Natural killer cell (primary cell): Measurements from ENCODE around the gene WIPF3. TPM values are rescaled to one million over a fixed set of nuclear protein-coding genes. Genes with fewer than 3 reads are reported as not detected.

ENCODE experiments used
- ATAC-seq, 3 donors: fragments of 150-1000 bp in 2 of 3; fragments of 200-7000 bp in 1 of 3; cut with Tn5 transposase; 1 replicate in 1 of 3; 2 replicates in 2 of 3; pipeline ENCODE4 v1.10.0; 2021; ENCODE audit warnings: mild to moderate bottlenecking in 2 of 3, moderate library complexity in 2 of 3
- DNase-seq, 2 donors: peaks; one replicate each; pipeline versions ENCODE4 v3.0.0 to v3.0.0-alpha.2; 2013 to 2021; ENCODE audit warnings: mixed read lengths in 1 of 2
- H3K27ac ChIP-seq: one replicate; pipeline ENCODE4 v1.5.1; 2013; ENCODE audit warnings: mild to moderate bottlenecking, low read length
- H3K27me3 ChIP-seq: one replicate; pipeline ENCODE4 v1.6.1; 2013; ENCODE audit warnings: low read length; ENCODE audit not compliant: control insufficient read depth, insufficient read depth
- H3K36me3 ChIP-seq: one replicate; pipeline ENCODE4 v1.6.1; 2013; ENCODE audit warnings: low read length; ENCODE audit not compliant: control insufficient read depth, insufficient read depth
- H3K4me1 ChIP-seq: one replicate; pipeline ENCODE4 v1.6.1; 2013; ENCODE audit warnings: low read length; ENCODE audit not compliant: control insufficient read depth, insufficient read depth
- H3K4me3 ChIP-seq: one replicate; pipeline ENCODE4 v1.5.1; 2013; ENCODE audit warnings: low read length
- H3K9me3 ChIP-seq: one replicate; pipeline ENCODE4 v1.6.1; 2013; ENCODE audit warnings: low read length; ENCODE audit not compliant: control insufficient read depth, insufficient read depth
- H3K27ac Mint-ChIP-seq, 2 donors: one replicate each; pipeline ENCODE4 v1.8.0; 2022; ENCODE audit warnings: mild to moderate bottlenecking in 2 of 2, mixed read lengths in 2 of 2, moderate library complexity in 1 of 2
- H3K27me3 Mint-ChIP-seq, 2 donors: one replicate each; pipeline ENCODE4 v1.8.0; 2022; ENCODE audit warnings: low read depth in 2 of 2, mixed read lengths in 2 of 2
- H3K36me3 Mint-ChIP-seq: one replicate; pipeline ENCODE4 v1.8.0; 2022; ENCODE audit warnings: mixed read lengths
- H3K4me1 Mint-ChIP-seq, 2 donors: one replicate each; pipeline ENCODE4 v1.8.0; 2022; ENCODE audit warnings: mixed read lengths in 2 of 2
- H3K4me3 Mint-ChIP-seq: one replicate; pipeline ENCODE4 v1.8.0; 2022; ENCODE audit warnings: mild to moderate bottlenecking, moderate library complexity, mixed read lengths
- H3K9me3 Mint-ChIP-seq, 2 donors: one replicate each; pipeline ENCODE4 v1.8.0; 2022; ENCODE audit warnings: mixed read lengths in 2 of 2
- CTCF ChIP-seq: fragments of 200-600 bp; IDR thresholded peaks from one replicate; pipeline ENCODE4 v1.8.0; 2022; ENCODE audit warnings: antibody characterized with exemption
- WGBS: methylation state at CpG from one replicate; pipeline ENCODE4 v1.1.7; 2013; ENCODE audit warnings: missing lambda C conversion rate; ENCODE audit not compliant: insufficient coverage; 5-methylcytosine and 5-hydroxymethylcytosine counted together
- intact Hi-C: fragments of 100-400 bp; cut with micrococcal nuclease; formaldehyde crosslinking; loops from one replicate; pipeline ENCODE4 v1.14.2; 2022
- total RNA-seq, 4 donors: library from RNA; stranded (reverse); fragments of 120-200 nt in 1 of 4; gene quantifications; one replicate each; pipeline versions ENCODE4 v1.2.3 to v1.2.4, GENCODE V29; 2013 to 2022

WIPF3 gene
- total RNA-seq, 3 donors from 2014 or later (not counting 1 experiment from before 2014, with no cell fraction given) = not detected

- intact Hi-C loops = no loop called here
- 92% methylated on average over 17 of the region's 17 CpGs for WGBS
- Histone ChIP-seq H3K4me3 (no peak overlapping the region), H3K27ac (no peak overlapping the region), H3K27me3 (no peaks in the 10 kb centered on the region), H3K9me3 (no peaks in the 10 kb centered on the region), H3K4me1 (no peaks in the 10 kb centered on the region), H3K36me3 (peaks cover 7% of the 10 kb centered on the region)
- Mint-ChIP-seq H3K9me3 (no peaks in the 10 kb centered on the region), H3K4me3 (no peak overlapping the region), H3K36me3 (no peaks in the 10 kb centered on the region), H3K27me3 (no peaks in the 10 kb centered on the region), H3K4me1 (no peaks in the 10 kb centered on the region), H3K27ac (no peak overlapping the region)
- no peak for DNase-seq
- ATAC-seq = peak in 1 of 3 donors; percentile 31
- no peak for TF ChIP-seq CTCF
Measured at GRCh38 chr7:29929018-29929807, 122.9 kb downstream of the WIPF3 start.

GRCh38 chr7:29935111-29935510, 128.8 kb downstream of the WIPF3 start:
- H3K36me3 ChIP-seq = peaks cover 19% of the 10 kb centered on the region
- Mint-ChIP-seq H3K27me3 (no peaks in the 10 kb centered on the region), H3K27ac (no peak overlapping the region), H3K4me3 (no peak overlapping the region), H3K9me3 (no peaks in the 10 kb centered on the region), H3K4me1 (no peaks in the 10 kb centered on the region), H3K36me3 (no peaks in the 10 kb centered on the region)
- intact Hi-C loops = no loop called here
- no peaks in the 10 kb centered on the region for H3K27me3 ChIP-seq
- H3K4me3 ChIP-seq = no peak overlapping the region
- DNase-seq (no peak), ATAC-seq (no peak)
- no peak for TF ChIP-seq CTCF
- H3K27ac ChIP-seq = no peak overlapping the region
- no peaks in the 10 kb centered on the region for H3K9me3 ChIP-seq
- no peaks in the 10 kb centered on the region for H3K4me1 ChIP-seq
- WGBS = 84% methylated on average over 2 of the region's 2 CpGs

GRCh38 chr7:29937132-29937531, 130.8 kb downstream of the WIPF3 start:
- intact Hi-C loops = no loop called here
- Histone ChIP-seq H3K27ac (no peak overlapping the region), H3K36me3 (peaks cover 18% of the 10 kb centered on the region), H3K27me3 (no peaks in the 10 kb centered on the region), H3K4me1 (no peaks in the 10 kb centered on the region), H3K9me3 (no peaks in the 10 kb centered on the region), H3K4me3 (no peak overlapping the region)
- no peaks in the 10 kb centered on the region for H3K36me3 Mint-ChIP-seq
- H3K27me3 Mint-ChIP-seq = no peaks in the 10 kb centered on the region
- H3K9me3 Mint-ChIP-seq = no peaks in the 10 kb centered on the region
- H3K27ac Mint-ChIP-seq = no peak overlapping the region
- no peaks in the 10 kb centered on the region for H3K4me1 Mint-ChIP-seq
- ATAC-seq (no peak), DNase-seq (no peak)
- H3K4me3 Mint-ChIP-seq = no peak overlapping the region
- WGBS = 84% methylated on average over 3 of the region's 3 CpGs
- TF ChIP-seq CTCF = no peak

- no peaks in the 10 kb centered on the region for H3K9me3 Mint-ChIP-seq
- intact Hi-C loops = no loop called here
- no peak overlapping the region for H3K4me3 ChIP-seq
- H3K4me1 Mint-ChIP-seq = no peaks in the 10 kb centered on the region
- ATAC-seq = no peak
- H3K27ac Mint-ChIP-seq = no peak overlapping the region
- DNase-seq = no peak
- no peaks in the 10 kb centered on the region for H3K4me1 ChIP-seq
- no peaks in the 10 kb centered on the region for H3K27me3 ChIP-seq
- TF ChIP-seq CTCF = no peak
- 77% methylated on average over 1 of the region's 2 CpGs for WGBS
- no peaks in the 10 kb centered on the region for H3K9me3 ChIP-seq
- no peaks in the 10 kb centered on the region for H3K36me3 Mint-ChIP-seq
- H3K27ac ChIP-seq = no peak overlapping the region
- H3K36me3 ChIP-seq = peaks cover 28% of the 10 kb centered on the region
- H3K27me3 Mint-ChIP-seq = no peaks in the 10 kb centered on the region
- H3K4me3 Mint-ChIP-seq = no peak overlapping the region
Measured at GRCh38 chr7:29940199-29940598, 133.9 kb downstream of the WIPF3 start.
